Left lobe of liver (tissue), 2 donors: Measurements from ENCODE around the gene WDFY4. TPM values are rescaled to one million over a fixed set of nuclear protein-coding genes. Genes with fewer than 3 reads are reported as not detected.

ENCODE experiments used
- ATAC-seq: fragments of 200-7000 bp; cut with Tn5 transposase; one replicate; pipeline ENCODE4 v1.9.1; 2020; ENCODE audit warnings: mild to moderate bottlenecking, moderate library complexity
- DNase-seq: peaks from one replicate; pipeline ENCODE4 v3.0.0-alpha.2; 2020; ENCODE audit warnings: low spot score
- total RNA-seq: library from RNA; stranded (reverse); gene quantifications from one replicate; pipeline ENCODE4 v1.2.1, GENCODE V29; 2021
- donor health status: DM: no; HTN: no; CAD: no; lungs with moderate emphysema.
- donor health status: DM: no; HTN: yes; CAD: no.

Gene WDFY4
- total RNA-seq, 1 donor from 2014 or later = 1.3 TPM

DNA sequence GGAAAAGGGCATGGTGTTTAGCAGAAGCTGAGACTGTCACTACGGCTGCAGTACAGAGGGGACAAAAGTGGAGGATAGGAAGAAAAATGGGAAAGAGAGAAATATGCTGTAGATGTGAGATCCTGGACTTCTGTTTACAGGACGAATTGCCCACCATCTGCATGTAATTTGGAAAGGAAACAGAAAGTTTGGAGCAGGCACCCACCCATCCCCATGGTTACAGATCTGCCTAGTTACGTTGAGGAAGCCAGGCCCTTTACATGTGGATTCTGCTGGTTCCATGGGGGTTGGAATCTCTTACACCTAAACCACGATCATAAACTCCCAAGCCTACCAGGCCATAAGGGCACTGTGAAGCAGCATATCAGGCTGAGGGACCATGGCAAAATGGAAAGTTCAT lies 84.3 kb downstream of the WDFY4 start:
- ATAC-seq (no peak), DNase-seq (no peak)

DNA sequence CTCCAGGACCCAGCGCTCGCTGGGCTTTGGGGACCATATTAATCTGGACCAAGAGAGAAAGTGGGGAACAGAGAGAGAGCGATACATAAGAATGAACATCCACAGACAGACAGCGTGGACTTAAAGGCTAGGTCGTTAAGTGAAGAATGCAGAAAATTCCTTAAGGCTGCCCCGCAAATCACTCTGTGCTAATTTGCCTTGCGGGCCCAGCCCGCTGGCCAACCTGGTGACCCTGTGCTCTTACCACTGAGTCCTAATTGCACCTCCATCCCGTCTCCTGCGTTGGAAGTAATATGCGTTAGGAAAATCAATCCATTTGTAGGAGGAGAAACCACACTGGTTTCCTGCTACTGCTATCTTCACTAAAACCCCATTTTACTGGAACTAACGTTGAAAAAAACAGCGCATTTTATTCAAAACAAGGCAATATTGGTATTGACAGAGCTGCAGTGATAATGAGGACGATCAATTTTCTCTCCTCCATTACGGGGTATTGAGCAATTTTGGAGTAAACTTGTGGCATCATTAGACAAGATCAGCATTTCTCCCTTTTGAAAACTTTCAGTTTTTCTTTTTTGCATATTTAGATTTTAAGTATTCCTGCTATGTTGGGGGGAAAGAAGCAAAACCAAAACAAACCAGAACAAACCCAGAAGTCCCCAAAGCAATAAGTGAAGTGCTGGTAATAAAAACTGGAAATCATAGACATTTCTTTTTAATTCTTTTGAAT lies 85.2 kb downstream of the WDFY4 start:
- ATAC-seq (no peak), DNase-seq (no peak)

DNA sequence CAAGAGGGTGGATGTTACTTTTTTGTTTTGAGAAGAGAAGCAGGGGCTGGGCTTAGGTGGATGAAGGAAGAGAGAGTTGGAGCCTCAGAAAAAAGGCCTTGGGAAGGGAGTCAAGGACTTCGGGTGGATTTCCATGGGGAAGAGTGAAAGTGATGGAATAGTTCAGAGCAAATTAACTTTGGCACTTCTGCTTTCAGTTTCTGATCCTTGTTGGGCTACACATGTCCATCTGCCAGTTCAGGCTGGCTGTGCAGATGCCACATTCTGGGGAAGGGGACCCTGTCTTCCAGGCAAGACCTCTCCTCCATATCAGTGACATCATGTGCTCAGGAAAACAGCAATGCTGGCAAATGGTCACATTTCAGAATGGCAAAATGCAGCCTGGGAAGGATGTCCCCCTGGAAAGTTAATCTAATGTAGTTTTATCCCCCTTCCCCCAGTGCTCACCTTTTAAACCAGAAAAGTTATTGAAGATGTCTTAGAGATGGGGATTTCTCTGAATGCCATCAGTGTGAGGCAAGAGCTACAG lies 86.0 kb downstream of the WDFY4 start:
- no peak for ATAC-seq
- no peak for DNase-seq

GRCh38 chr10:48771234-48771633 lies 86.6 kb downstream of the WDFY4 start:
- ATAC-seq (no peak), DNase-seq (peak; percentile 10)

- ATAC-seq (no peak), DNase-seq (peak; percentile 24)
Observed at GRCh38 chr10:48772059-48772458, 87.4 kb downstream of the WDFY4 start.

GRCh38 chr10:48773580-48773979 lies 88.9 kb downstream of the WDFY4 start:
- DNase-seq (no peak), ATAC-seq (no peak)

GRCh38 chr10:48774416-48775205 lies 89.9 kb downstream of the WDFY4 start:
- ATAC-seq (no peak), DNase-seq (peak; percentile 36)

GRCh38 chr10:48775206-48775517 lies 90.5 kb downstream of the WDFY4 start:
- DNase-seq (peak; percentile 35), ATAC-seq (no peak)

- ATAC-seq (no peak), DNase-seq (peak; percentile 23)
Observed at GRCh38 chr10:48776005-48776522, 91.4 kb downstream of the WDFY4 start.

- no peak for ATAC-seq
Observed at GRCh38 chr10:48776528-48776927, 91.9 kb downstream of the WDFY4 start.

GRCh38 chr10:48777110-48777509 lies 92.4 kb downstream of the WDFY4 start:
- DNase-seq (peak; percentile 22), ATAC-seq (no peak)

More at GRCh38 chr10:48776528-48776927, 91.9 kb downstream of the WDFY4 start:
- peak; percentile 35 for DNase-seq

DNA sequence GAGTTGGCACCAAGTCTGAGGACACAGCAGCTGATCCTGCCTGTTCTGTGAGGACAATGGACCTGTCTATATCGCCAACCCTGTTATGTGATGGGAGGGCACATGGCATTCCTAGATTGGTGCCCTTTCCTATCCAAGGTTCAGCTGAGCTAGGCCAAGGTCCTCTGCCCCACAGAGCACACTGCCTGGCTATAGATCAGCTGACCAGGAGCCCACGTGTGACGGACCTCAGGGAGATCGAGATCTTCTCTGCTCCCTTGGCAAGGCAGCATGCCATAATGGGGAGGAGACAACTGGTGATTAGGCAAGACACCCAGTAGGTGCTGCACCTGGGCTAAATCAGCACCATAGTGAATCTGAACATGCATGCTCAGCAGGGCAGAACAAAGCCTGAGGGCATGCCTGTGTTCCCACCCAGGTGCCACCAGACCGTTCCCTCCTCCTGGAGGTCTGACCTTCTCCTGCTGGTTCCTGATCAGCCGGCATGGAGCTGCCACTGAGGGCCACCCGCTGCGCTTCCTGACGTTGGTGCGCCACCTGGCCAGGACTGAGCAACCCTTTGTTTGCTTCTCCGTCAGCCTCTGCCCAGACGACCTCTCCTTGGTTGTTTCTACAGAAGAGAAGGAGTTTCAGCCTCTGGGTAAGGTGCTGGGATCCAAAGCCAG lies 93.7 kb downstream of the WDFY4 start:
- peak; percentile 32 for DNase-seq
- ATAC-seq = no peak

DNA sequence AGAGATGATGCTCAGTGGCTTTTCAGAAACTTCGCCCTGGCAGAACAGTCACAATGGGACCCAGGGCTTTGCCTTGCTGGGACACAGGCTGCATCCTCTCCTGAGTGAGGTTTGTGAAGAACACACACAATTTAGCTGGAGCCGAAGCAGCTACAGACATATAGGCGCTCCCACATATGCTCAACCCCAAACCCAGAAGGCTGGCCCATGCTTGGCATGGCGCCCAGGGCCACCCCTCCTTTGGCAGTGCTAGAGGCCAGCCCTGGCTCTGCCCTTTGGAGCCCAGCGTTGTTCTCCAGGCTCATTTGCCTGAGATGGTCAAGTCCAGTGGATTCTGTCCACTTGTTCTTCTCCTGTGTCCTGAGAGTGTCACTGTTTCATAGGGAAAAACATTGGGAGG lies 94.4 kb downstream of the WDFY4 start:
- ATAC-seq = no peak
- DNase-seq = peak; percentile 37

GRCh38 chr10:48779546-48780152 lies 95.0 kb downstream of the WDFY4 start:
- ATAC-seq (no peak), DNase-seq (peak; percentile 11)

GRCh38 chr10:48780341-48780740 lies 95.7 kb downstream of the WDFY4 start:
- DNase-seq (no peak), ATAC-seq (no peak)

DNA sequence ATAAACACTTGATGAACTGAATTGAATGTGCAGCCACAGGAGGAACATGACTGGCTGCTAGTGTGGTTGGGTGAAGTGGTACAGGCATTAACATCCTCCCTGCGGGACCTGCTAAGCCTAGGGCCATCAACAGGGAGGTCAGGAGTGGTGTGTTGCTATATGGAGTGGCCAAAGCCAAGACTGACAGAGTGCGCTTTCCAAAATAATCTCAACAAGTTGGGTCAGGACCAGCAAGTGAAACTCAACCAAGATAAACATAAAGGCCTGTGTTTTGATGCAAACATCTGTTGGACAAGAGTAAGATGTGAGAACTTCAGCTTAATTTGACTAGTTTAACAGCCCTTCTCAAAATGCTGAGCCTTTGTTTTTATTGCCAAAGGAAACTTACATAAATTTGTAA lies 97.7 kb downstream of the WDFY4 start:
- DNase-seq (no peak), ATAC-seq (no peak)

GRCh38 chr10:48784031-48784430 lies 99.4 kb downstream of the WDFY4 start:
- no peak for ATAC-seq
- DNase-seq = no peak

DNA sequence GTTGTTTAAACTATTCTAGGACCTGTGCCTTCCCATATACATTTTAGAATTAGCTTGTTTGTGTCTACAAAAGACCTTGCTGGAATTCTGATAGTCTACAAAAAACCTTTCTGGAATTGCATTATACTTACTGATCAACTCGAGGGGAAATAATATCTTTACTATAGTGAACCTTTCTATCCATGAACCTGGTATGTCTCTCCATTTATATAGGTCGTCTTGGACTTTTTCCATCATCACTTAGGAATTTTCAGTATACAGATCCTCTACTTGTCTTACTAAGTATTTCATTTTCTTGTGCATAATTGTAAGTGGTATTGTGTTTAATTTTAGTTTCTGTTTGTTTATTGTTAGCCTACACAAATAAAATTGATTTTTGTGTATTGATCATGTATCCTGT lies 101.1 kb downstream of the WDFY4 start:
- ATAC-seq (no peak), DNase-seq (no peak)

GRCh38 chr10:48786606-48787282 lies 102.1 kb downstream of the WDFY4 start:
- no peak for ATAC-seq
- peak; percentile 4 for DNase-seq

DNA sequence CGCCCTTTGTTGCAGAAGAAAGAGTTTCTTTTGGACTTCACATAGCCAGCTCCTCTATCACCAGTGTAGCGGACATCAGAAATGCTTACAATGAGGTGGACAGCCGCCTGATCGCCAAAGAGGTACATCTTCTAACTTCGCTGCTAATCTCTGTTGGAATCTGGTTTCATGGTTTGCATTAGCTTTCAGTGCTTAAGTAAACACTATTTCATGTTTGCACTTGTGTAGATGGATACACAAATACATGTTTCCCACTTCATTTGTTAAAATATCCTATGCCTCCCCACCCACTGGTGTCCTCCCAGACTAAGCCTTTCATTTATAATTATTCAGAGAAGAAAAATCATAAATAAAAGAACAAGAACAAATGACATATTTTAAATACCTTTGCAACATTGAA lies 103.9 kb downstream of the WDFY4 start:
- DNase-seq (peak; percentile 10), ATAC-seq (no peak)
